GM12801 (cell line): ENCODE measurements around the gene NUMB.

Experiments
- TF ChIP-seq, protein P1 (sequence below): IDR thresholded peaks from one replicate; pipeline ENCODE4 v1.5.1; 2011; ENCODE audit warnings: control low read depth; ENCODE audit not compliant: insufficient read length; ENCODE audit errors: extremely low read depth

Gene NUMB

DNA sequence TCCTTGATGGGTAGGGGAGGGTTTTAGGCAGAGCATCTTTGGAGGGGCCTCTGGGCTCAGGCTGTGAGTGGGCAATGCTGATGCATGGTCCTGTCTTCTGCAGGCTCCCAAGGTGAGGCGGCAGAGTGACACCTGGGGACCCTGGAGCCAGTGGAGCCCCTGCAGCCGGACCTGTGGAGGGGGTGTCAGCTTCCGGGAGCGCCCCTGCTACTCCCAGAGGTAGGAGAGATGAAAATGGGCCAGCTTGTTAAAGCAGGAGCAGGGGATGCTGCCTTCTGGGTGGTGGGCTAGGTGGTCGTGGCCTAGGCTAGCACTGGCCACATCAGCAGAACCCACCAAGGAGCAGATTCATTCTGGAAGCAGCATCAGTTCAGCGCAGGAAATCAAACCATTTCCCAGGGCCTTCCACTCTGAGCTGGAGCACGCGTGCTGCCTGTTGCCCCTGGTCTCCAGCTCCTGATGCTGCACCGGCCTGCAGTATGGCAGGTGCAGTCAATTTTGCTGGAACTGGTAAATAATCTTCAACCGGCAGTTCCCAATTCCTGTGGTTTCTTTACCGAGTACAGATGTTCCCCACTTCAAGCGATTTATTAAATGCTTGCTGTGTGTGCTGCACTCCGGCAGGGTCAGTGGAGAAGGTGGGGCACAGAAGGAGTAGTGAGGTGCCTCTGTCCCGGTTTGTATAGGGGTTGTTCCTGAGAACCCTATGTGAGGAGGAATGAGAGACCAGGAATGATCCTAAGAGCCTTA, 213.6 kb downstream of the NUMB start:
- TF ChIP-seq, protein P1, sequence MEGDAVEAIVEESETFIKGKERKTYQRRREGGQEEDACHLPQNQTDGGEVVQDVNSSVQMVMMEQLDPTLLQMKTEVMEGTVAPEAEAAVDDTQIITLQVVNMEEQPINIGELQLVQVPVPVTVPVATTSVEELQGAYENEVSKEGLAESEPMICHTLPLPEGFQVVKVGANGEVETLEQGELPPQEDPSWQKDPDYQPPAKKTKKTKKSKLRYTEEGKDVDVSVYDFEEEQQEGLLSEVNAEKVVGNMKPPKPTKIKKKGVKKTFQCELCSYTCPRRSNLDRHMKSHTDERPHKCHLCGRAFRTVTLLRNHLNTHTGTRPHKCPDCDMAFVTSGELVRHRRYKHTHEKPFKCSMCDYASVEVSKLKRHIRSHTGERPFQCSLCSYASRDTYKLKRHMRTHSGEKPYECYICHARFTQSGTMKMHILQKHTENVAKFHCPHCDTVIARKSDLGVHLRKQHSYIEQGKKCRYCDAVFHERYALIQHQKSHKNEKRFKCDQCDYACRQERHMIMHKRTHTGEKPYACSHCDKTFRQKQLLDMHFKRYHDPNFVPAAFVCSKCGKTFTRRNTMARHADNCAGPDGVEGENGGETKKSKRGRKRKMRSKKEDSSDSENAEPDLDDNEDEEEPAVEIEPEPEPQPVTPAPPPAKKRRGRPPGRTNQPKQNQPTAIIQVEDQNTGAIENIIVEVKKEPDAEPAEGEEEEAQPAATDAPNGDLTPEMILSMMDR, result no peak

DNA sequence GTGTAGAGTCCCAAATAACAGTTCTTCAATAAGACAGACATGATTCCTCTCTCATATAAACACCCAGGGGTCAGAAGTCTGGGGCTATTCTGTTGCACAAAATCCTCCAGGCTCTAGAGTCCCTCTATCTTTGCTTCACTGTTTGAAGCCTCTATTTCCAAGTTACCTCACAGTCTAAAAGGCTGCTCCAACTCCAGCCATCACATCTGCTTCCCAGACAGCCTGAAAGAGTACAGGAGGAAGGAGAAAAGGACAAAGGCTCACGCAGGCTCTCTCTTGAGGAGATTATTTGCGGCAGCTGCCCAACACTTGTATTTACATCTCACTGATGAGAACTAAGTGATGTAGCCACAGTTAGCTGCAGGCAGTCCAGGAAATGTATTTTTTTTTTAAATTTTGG, 214.6 kb downstream of the NUMB start:
- TF ChIP-seq, protein P1, result no peak

GRCh38 chr14:73243341-73243740, 215.0 kb downstream of the NUMB start:
- TF ChIP-seq, protein P1, result no peak

DNA sequence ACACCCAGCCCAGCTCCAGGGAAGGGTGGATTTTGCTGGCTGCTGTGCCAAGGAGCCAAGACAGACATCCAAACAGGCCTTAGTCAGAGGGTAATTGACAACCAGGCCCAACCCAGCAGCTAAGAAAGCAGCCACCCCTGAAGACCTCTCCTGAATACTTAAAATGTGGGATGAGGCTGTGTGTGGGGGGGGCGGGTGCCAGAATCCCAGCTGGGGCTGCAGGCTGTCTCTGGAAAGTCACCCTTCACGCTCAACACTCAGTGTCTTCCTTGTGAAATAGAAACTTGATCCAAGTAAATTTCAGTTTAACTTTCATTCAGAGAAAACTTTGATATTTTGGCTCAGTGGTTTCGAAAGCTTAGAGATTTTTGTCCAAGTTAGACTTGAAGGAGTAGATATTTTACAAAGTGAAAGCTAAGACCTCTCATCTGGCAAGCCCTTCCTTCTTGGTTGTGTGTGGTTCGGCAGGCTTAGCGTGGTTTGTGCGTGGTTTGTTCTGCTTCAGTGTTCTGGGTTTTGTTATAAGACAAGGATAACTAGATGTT, 215.9 kb downstream of the NUMB start:
- TF ChIP-seq, protein P1, result no peak

DNA sequence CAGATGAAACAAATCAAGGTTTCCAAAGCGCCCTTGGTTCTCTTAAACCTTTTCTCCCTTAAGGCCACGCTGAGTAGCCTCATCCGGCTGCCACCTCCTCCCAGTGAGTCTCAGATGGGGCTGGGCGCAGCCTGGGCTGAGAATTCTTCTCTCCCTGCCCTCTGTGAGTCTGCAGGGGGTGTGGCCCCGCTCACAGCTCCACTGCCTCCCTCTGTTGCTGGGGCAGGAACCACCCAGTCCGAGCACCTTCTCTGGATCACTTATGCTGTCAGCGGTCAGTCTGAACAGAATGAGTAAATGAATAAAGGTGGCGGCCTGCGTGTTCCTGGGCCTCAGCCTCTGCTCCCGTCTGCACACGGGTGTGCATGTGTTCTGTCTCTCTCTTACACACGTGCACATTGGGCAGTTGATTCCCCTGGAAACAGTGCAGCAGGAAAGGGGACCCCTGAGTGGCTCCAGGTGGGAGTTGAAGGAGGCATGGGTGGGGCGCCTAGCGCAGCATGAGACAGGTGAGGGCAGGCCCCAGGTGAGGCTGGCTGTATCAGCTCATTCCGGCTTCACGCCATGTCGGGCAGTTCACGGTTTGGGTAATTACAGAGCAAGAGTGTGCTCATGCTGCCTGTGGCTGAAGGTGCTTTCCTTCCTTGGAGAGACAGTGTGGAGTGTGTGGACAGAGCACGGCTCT, 216.7 kb downstream of the NUMB start:
- TF ChIP-seq, protein P1, result no peak

- TF ChIP-seq, protein P1, result no peak
Measured at GRCh38 chr14:73240816-73241480, 217.4 kb downstream of the NUMB start.
